ENCODE results near the gene SNX17. TPM values are rescaled to one million over a fixed set of nuclear protein-coding genes. Genes with fewer than 3 reads are reported as not detected.
A peak's percentile ranks its signal among the peaks of the same experiment; 100 is the strongest.

The SNX17 gene
- total and polyA plus RNA-seq, 2 of the 13 experiments (the other 11 are each of a cell fraction or from before 2014, with no cell fraction given): 75.0 to 109 TPM

GRCh38 chr2:27322766-27323595, 47.4 kb upstream of the SNX17 start, which contains the start of gene MPV17 (continued):
- no peak for TF ChIP-seq ZNF646 (CRISPR knock-in tag; IDR thresholded peaks at IDR 0.05)
- peak; percentile 43; the same call in 1 of the 2 replicates for TF ChIP-seq ZNF710 (CRISPR knock-in tag; IDR thresholded peaks at IDR 0.05; ENCODE audit: borderline replicate concordance)
- TF ChIP-seq MTF1 (CRISPR knock-in tag; IDR thresholded peaks at IDR 0.05): no peak
- TF ChIP-seq ZNF660 (CRISPR knock-in tag; IDR thresholded peaks at IDR 0.05; ENCODE audit: borderline replicate concordance, low read depth): no peak
- TF ChIP-seq IKZF1 (IDR thresholded peaks at IDR 0.05): no peak
- peak; percentile 44 for TF ChIP-seq HDAC2 (CRISPR knock-in tag; IDR thresholded peaks at IDR 0.05)
- no peak for TF ChIP-seq ZBTB3 (CRISPR knock-in tag; IDR thresholded peaks at IDR 0.05; ENCODE audit: borderline replicate concordance, low read depth)
- TF ChIP-seq CEBPG (CRISPR knock-in tag; IDR thresholded peaks at IDR 0.05): peak; percentile 84
- peak; percentile 82 for TF ChIP-seq KMT2B (CRISPR knock-in tag; IDR thresholded peaks at IDR 0.05)
- no peak for TF ChIP-seq MEIS1 (CRISPR knock-in tag; IDR thresholded peaks at IDR 0.05; ENCODE audit: borderline replicate concordance)
- TF ChIP-seq ZNF207 (IDR thresholded peaks at IDR 0.05; ENCODE audit: borderline replicate concordance): no peak
- no peak for TF ChIP-seq RORA (CRISPR knock-in tag; IDR thresholded peaks at IDR 0.05)
- peak; percentile 91; the same call in 1 of the 2 replicates for TF ChIP-seq KLF11 (CRISPR knock-in tag; IDR thresholded peaks at IDR 0.05)
- TF ChIP-seq EHMT2 (IDR thresholded peaks at IDR 0.05; ENCODE audit: borderline replicate concordance, low read depth, low read length): no peak
- TF ChIP-seq ZBTB33 (CRISPR knock-in tag; IDR thresholded peaks at IDR 0.05): peak; percentile 11; the same call in 1 of the 2 replicates
- TF ChIP-seq NFIC (IDR thresholded peaks at IDR 0.05; ENCODE audit: low read length): peak; percentile 72
- TF ChIP-seq ZNF264 (CRISPR knock-in tag; IDR thresholded peaks at IDR 0.05): no peak; the same call in 1 of the 2 replicates
- no peak for TF ChIP-seq HMGA1 (CRISPR knock-in tag; conservative IDR thresholded peaks at IDR 0.05)

All from HepG2 (cell line).